GM12891 (cell line): Measurements from ENCODE around the gene RIMS3.

Experiments used
- PAX5 ChIP-seq: IDR thresholded peaks from 2 replicates; pipeline ENCODE4 v1.6.1; 2011; ENCODE audit warnings: low read length, moderate library complexity, mild to moderate bottlenecking; ENCODE audit not compliant: insufficient read depth, severe bottlenecking
- POLR2A ChIP-seq: IDR thresholded peaks from 2 replicates; pipeline ENCODE4 v1.6.1; 2011; ENCODE audit warnings: low read depth, low read length, control low read depth
- POLR2AphosphoS5 ChIP-seq: IDR thresholded peaks from 2 replicates; pipeline ENCODE4 v1.6.1; 2011; ENCODE audit warnings: low read depth, low read length, control low read depth
- POU2F2 ChIP-seq: IDR thresholded peaks from 2 replicates; pipeline ENCODE4 v1.6.1; 2011; ENCODE audit warnings: low read depth, mild to moderate bottlenecking, control low read depth, low read length, moderate library complexity
- SPI1 ChIP-seq: IDR thresholded peaks from 2 replicates; pipeline ENCODE4 v1.6.1; 2011; ENCODE audit warnings: low read depth, low read length, control low read depth
- TAF1 ChIP-seq: IDR thresholded peaks from 2 replicates; pipeline ENCODE4 v1.6.1; 2011; ENCODE audit warnings: low read depth, low read length, control low read depth

DNA sequence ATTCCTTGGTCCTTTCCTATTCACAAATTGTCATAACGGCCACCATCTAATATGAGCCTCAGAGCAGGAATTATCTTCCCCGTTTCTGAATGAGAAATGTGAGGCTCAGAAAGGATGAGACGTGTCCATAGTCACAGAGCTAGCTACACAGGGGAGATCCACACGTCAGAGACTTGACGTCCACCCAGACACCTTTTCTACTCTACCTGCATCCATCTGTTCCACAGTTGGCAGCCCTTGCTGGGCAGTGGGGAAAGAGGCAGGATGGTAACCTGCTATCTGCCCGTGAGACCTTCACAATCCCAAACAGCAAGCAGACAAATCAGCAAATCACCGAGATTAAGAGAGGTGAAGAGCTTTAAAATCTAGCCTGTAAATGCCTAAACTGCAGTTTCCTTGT, 8.4 kb downstream of the RIMS3 start:
- TF ChIP-seq POLR2A (no peak), TAF1 (no peak), SPI1 (no peak), POLR2AphosphoS5 (no peak), PAX5 (no peak), POU2F2 (no peak)
